ENCODE data around the gene SH3RF3. TPM values are rescaled to one million over a fixed set of nuclear protein-coding genes. Genes with fewer than 3 reads are reported as not detected.

The SH3RF3 gene
- total RNA-seq, 4 donors from 2014 or later = 5.3 to 10.0 (median 8.0) TPM

DNA sequence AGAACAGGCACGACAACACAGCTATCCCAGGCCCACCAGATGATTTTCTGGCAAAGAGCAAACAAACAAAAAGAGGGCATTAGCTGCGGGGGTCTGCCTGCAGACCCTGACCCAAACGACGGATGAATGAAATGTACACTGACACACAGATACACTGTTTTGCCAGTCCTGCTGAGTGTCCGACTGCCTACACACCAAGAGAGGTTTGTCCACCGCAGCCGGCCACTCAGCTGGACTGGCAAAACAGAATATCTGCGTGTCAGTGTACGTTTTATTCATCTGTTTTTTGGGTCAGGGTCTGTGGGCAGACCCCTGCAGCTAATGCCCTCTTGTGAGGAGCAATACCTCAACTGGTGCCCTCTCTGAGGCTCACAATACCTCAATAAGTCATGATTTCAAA is 10.7 kb upstream of the SH3RF3 start:
- no peak for TF ChIP-seq CTCF (IDR thresholded peaks at IDR 0.05; ENCODE audit: low read depth)

DNA sequence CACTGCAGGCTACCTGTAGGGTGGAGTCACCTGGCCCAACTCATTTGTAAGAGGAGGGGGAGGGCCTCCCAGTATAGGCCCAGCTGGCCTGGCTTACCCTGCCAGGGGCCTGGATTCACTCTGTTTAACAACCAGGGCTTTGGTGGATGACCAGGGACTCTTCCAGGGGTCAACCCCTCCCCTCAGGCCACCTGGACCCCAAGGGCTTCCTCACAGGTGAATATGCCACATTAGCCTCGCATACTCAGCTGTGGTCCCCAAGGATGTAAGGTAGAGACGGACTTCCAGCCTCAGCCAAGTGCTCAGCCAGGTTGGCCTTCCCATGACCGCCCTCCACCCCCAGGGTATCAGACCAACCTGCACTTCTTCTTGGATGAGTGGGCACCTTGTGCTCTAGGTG is 8.8 kb upstream of the SH3RF3 start:
- TF ChIP-seq CTCF (IDR thresholded peaks at IDR 0.05; ENCODE audit: low read depth) = no peak

DNA sequence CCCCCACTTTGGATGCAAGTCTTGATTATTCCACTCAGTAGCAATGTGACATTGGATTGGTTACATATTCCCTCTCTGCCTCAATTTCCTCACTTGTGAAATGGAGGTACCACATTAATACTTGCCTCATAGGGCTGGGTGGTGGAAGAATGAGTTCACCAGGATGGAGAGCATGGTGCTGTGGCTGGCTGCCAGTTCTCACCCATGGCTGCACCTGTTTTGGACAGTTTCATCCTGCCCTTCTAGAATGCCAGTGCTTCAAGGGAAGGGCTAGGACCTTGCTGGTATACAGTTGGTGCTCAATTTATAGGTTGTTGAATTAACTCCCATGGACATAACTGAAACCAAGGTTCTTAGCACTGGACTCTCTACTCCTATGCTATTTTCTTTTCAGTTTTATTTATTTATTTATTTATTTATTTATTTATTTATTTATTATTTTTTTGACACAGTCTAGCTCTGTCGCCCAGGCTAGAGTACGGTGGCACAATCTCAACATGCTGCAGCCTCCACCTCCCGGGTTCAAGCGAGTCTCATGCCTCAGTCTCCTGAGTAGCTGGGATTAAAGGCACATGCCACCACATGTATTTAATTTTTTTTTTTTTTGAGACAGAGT is 5.3 kb upstream of the SH3RF3 start:
- no peak for TF ChIP-seq CTCF (IDR thresholded peaks at IDR 0.05; ENCODE audit: low read depth)

DNA sequence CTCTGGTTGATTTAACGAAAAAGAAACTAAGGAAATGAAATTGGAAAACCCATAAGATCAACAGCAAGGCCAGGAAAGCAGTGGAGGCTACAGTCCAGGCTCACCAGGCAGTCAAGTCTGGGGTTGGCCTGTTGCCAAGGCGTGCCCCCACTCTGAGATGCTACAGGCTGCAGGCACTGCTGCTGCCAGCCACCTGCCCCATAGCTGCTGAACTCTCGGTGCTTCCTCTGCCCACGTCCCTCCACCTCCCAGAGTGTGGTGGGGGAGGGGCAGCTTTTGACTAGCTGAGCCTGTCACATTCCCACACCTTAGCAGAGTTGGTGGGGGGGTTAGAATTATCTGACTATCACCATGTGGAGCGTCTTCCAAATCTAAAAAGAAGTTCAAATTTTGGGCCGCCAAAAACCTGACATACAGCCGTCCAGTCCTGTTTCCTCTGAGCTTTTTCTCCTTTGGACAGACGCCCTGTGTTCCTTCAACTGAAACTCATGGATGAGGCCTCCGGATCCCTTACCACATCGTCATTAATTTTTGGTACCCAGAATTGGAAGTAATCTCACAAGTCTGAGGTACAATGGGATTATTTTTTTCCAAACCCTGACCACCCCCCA is 3.9 kb upstream of the SH3RF3 start:
- no peak for TF ChIP-seq CTCF (IDR thresholded peaks at IDR 0.05; ENCODE audit: low read depth)

- no peak for TF ChIP-seq CTCF (IDR thresholded peaks at IDR 0.05; ENCODE audit: low read depth)
Measured at GRCh38 chr2:109125593-109126500, 3.2 kb upstream of the SH3RF3 start.

GRCh38 chr2:109126501-109126860 is 2.5 kb upstream of the SH3RF3 start:
- no peak for TF ChIP-seq CTCF (IDR thresholded peaks at IDR 0.05; ENCODE audit: low read depth)

GRCh38 chr2:109127556-109127955 is 1.4 kb upstream of the SH3RF3 start:
- TF ChIP-seq CTCF (IDR thresholded peaks at IDR 0.05; ENCODE audit: low read depth) = no peak
